MM.1S (cell line): Measurements from ENCODE around the gene LOX.

Source experiments
- CTCF ChIP-seq: fragments of 300-600 bp; sonication (generic); IDR thresholded peaks from 2 replicates; pipeline ENCODE4 v1.5.1; 2016; ENCODE audit warnings: antibody characterized with exemption, low read length, mixed read lengths
- EZH2 ChIP-seq: fragments of 300-600 bp; sonication (generic); optimal IDR thresholded peaks from 2 replicates; pipeline ENCODE3; 2017; ENCODE audit warnings: low read depth, mild to moderate bottlenecking, antibody characterized with exemption, low read length, mixed read lengths

- no peak for TF ChIP-seq CTCF
- TF ChIP-seq EZH2 = no peak
These were observed 37.3 kb downstream of the LOX start for GRCh38 chr5:122040636-122041302.
